ENCODE measurements around the gene ATP1B2. TPM values are rescaled to one million over a fixed set of nuclear protein-coding genes. Genes with fewer than 3 reads are reported as not detected.

Gene ATP1B2
- polyA plus RNA-seq, 2 of the 4 experiments (the other 2 are of a cell fraction) = 0.10 to 0.16 TPM

DNA sequence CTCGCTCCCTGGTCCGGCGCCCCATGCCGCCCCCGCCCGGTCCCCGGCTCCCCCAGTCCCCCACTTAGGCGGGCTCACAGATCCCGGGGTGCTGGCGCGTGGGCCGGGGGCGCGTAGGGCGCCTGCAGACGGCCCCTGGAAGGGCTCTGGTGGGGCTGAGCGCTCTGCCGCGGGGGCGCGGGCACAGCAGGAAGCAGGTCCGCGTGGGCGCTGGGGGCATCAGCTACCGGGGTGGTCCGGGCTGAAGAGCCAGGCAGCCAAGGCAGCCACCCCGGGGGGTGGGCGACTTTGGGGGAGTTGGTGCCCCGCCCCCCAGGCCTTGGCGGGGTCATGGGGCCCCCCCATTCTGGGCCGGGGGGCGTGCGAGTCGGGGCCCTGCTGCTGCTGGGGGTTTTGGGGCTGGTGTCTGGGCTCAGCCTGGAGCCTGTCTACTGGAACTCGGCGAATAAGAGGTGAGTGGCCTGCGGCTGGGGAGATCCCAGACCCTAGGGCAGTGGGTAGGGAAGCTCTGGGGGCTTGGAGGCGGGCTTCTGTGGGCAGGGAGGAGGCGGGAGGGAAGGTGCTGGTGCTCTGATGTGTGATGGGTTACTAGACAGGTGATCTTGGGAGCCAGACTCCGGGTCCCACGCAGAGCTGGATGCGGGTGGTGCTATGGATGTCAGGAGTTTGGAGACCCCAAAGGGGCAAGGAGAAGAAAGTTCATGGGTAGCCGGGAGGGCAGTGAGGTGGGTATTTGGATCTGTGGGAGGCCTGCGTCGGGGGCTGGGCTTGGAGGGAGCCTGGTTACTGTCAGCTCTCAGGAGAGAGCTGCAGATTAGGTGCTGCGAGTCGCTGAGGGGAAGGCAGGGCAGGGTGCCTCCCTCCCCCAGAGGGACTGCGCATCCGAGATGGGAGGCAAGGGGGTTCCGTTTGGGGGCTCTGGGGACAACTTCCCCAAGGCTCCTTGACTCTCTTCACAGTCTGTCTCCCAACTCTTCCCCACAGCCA lies 54.8 kb downstream of the ATP1B2 start:
- CTCF ChIA-PET = interaction anchor here (1.0 to 11.1 kb wide), 9 partner anchors 10 to 369 kb away, joined by 3 to 103 read pairs (median 4); partner anchors contain the start of genes DNAH2, TP53 and WRAP53

DNA sequence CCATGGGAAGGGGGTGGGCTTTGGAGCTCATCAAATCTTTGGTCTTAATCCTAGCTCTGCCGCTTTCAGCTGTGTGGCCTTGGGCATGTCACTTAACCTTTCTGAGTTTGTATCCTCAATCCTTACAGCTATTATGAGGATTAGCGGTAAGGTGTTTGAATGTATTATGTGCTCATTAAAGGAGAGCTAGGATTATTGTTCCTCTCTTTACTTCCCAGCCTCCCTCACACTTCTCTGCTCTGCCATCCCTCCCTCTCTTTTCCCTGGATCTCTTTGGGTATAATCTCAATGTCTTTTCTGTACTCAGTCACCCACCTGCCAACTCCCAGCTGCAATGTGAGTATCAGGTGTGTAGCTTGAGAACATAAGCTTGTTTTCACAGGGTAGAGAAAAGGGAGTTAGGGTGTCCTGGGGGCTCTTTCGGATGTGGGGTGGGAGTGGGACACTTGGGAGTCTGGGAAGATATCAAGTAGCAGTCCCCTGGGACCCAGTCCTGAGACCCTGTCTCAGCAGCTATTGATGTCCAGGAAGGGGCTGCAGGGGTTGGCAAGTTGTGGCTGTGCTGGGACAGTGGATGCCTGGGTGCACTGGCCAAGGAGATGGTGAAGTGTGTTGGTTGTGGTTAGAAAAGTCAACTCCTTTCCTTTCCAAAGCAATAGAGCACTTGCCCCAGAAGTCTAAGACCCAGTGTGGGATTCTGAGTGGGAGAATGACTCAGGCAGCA lies 56.1 kb downstream of the ATP1B2 start:
- no peak for ATAC-seq
- Histone ChIP-seq H3K4me3 (no peak overlapping the region), H3K4me2 (no peak overlapping the region), H3K4me1 (peaks cover 13% of the 10 kb centered on the region; the same call in 2 of the 3 replicates), H3K27ac (no peak overlapping the region), H3K9me3 (no peaks in the 10 kb centered on the region)
- no peak for FAIRE-seq
- CTCF ChIA-PET = interaction anchor here (0.6 to 11.1 kb wide), 10 partner anchors 9 to 116 kb away, joined by 3 to 103 read pairs (median 6); partner anchors contain the start of genes DNAH2, TP53 and WRAP53
- no peak for DNase-seq (ENCODE audit: low read depth in 1 of 2, low spot score in 1 of 2)
- POLR2A ChIA-PET = interaction anchor here (1.1 to 3.5 kb wide), 2 partner anchors 10 to 21 kb away, joined by 3 to 15 read pairs; partner anchors contain the start of gene DNAH2
- TF ChIP-seq NPAS2 (CRISPR knock-in tag; IDR thresholded peaks at IDR 0.05; ENCODE audit: borderline replicate concordance) = no peak
- TF ChIP-seq, protein P1, sequence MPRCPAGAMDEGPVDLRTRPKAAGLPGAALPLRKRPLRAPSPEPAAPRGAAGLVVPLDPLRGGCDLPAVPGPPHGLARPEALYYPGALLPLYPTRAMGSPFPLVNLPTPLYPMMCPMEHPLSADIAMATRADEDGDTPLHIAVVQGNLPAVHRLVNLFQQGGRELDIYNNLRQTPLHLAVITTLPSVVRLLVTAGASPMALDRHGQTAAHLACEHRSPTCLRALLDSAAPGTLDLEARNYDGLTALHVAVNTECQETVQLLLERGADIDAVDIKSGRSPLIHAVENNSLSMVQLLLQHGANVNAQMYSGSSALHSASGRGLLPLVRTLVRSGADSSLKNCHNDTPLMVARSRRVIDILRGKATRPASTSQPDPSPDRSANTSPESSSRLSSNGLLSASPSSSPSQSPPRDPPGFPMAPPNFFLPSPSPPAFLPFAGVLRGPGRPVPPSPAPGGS (IDR thresholded peaks at IDR 0.05) = no peak
- TF ChIP-seq, protein P2, sequence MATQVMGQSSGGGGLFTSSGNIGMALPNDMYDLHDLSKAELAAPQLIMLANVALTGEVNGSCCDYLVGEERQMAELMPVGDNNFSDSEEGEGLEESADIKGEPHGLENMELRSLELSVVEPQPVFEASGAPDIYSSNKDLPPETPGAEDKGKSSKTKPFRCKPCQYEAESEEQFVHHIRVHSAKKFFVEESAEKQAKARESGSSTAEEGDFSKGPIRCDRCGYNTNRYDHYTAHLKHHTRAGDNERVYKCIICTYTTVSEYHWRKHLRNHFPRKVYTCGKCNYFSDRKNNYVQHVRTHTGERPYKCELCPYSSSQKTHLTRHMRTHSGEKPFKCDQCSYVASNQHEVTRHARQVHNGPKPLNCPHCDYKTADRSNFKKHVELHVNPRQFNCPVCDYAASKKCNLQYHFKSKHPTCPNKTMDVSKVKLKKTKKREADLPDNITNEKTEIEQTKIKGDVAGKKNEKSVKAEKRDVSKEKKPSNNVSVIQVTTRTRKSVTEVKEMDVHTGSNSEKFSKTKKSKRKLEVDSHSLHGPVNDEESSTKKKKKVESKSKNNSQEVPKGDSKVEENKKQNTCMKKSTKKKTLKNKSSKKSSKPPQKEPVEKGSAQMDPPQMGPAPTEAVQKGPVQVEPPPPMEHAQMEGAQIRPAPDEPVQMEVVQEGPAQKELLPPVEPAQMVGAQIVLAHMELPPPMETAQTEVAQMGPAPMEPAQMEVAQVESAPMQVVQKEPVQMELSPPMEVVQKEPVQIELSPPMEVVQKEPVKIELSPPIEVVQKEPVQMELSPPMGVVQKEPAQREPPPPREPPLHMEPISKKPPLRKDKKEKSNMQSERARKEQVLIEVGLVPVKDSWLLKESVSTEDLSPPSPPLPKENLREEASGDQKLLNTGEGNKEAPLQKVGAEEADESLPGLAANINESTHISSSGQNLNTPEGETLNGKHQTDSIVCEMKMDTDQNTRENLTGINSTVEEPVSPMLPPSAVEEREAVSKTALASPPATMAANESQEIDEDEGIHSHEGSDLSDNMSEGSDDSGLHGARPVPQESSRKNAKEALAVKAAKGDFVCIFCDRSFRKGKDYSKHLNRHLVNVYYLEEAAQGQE (IDR thresholded peaks at IDR 0.05) = no peak
- TF ChIP-seq, protein P3, sequence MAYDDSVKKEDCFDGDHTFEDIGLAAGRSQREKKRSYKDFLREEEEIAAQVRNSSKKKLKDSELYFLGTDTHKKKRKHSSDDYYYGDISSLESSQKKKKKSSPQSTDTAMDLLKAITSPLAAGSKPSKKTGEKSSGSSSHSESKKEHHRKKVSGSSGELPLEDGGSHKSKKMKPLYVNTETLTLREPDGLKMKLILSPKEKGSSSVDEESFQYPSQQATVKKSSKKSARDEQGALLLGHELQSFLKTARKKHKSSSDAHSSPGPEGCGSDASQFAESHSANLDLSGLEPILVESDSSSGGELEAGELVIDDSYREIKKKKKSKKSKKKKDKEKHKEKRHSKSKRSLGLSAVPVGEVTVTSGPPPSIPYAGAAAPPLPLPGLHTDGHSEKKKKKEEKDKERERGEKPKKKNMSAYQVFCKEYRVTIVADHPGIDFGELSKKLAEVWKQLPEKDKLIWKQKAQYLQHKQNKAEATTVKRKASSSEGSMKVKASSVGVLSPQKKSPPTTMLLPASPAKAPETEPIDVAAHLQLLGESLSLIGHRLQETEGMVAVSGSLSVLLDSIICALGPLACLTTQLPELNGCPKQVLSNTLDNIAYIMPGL (CRISPR knock-in tag; IDR thresholded peaks at IDR 0.05; ENCODE audit: borderline replicate concordance) = no peak
- no peak for TF ChIP-seq HDAC2 (IDR thresholded peaks at IDR 0.05)
- TF ChIP-seq CBX2 (IDR thresholded peaks at IDR 0.05; ENCODE audit: borderline replicate concordance, low read depth) = no peak
- no peak for TF ChIP-seq FOSL2 (IDR thresholded peaks at IDR 0.05)
- no peak for TF ChIP-seq FOSL2 (CRISPR knock-in tag; IDR thresholded peaks at IDR 0.05)
- 84% methylated on average over 3 of the region's 3 CpGs for WGBS (ENCODE audit: missing lambda C conversion rate)

More for the DNA sequence above, 54.8 kb downstream of the ATP1B2 start:
- 47% methylated on average over 26 of the region's 50 CpGs for WGBS (ENCODE audit: missing lambda C conversion rate)
- no peaks in the 10 kb centered on the region for H3K9me3 ChIP-seq
- peak overlapping the region; percentile 93 for H3K4me2 ChIP-seq
- ATAC-seq (peak; percentile 1 to 15; a peak in 4 of 6 replicates), FAIRE-seq (no peak), DNase-seq (ENCODE audit: low read depth in 1 of 2, low spot score in 1 of 2) (no peak)
- TF ChIP-seq, protein P4, sequence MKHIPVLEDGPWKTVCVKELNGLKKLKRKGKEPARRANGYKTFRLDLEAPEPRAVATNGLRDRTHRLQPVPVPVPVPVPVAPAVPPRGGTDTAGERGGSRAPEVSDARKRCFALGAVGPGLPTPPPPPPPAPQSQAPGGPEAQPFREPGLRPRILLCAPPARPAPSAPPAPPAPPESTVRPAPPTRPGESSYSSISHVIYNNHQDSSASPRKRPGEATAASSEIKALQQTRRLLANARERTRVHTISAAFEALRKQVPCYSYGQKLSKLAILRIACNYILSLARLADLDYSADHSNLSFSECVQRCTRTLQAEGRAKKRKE (CRISPR knock-in tag; IDR thresholded peaks at IDR 0.05; ENCODE audit: low read depth) = no peak
- TF ChIP-seq TFCP2L1 (CRISPR knock-in tag; IDR thresholded peaks at IDR 0.05) = no peak
- no peak for TF ChIP-seq NR3C1 (IDR thresholded peaks at IDR 0.05)
- no peak for TF ChIP-seq HOXB5 (CRISPR knock-in tag; IDR thresholded peaks at IDR 0.05)
- TF ChIP-seq RFX5 (IDR thresholded peaks at IDR 0.05) = no peak
- no peak for TF ChIP-seq RAD21 (conservative IDR thresholded peaks at IDR 0.05 in 1 of 2, IDR thresholded peaks at IDR 0.05 in 1 of 2)
- H3K27ac ChIP-seq = peak overlapping the region; percentile 40 to 87; a peak in 5 of 6 replicates
- peaks cover 13% of the 10 kb centered on the region; the same call in 2 of the 3 replicates for H3K4me1 ChIP-seq
- POLR2A ChIA-PET = interaction anchor here (1.1 to 3.5 kb wide), 3 partner anchors 11 to 19 kb away, joined by 3 to 15 read pairs (median 11); partner anchors contain the start of genes DNAH2 and TP53
- H3K4me3 ChIP-seq = peak overlapping the region; percentile 44

Other genes with a start within 250 kb of the ATP1B2 start
- gene TMEM256, start 246.8 kb upstream of the ATP1B2 start, polyA plus RNA-seq (2011; rRNA removed) = 127 and 210 TPM in 2 replicates
- 142 to 166 TPM (median 164 TPM) in 3 replicates for gene TMEM256, start 246.8 kb upstream of the ATP1B2 start, polyA plus RNA-seq (2017; fragmentation: RNase III; extraction: RNeasy Plus Mini Kit Qiagen cat#74134 plus additional on column Dnase treatment)
- gene NLGN2, start 243.1 kb upstream of the ATP1B2 start, polyA plus RNA-seq (2011; rRNA removed) = 4.1 and 6.9 TPM in 2 replicates
- gene NLGN2, start 243.1 kb upstream of the ATP1B2 start, polyA plus RNA-seq (2017; fragmentation: RNase III; extraction: RNeasy Plus Mini Kit Qiagen cat#74134 plus additional on column Dnase treatment) = 17.6 to 27.9 TPM (median 27.5 TPM) in 3 replicates
- not detected in 2 replicates for gene SPEM1, start 230.6 kb upstream of the ATP1B2 start, polyA plus RNA-seq (2011; rRNA removed)
- gene SPEM1, start 230.6 kb upstream of the ATP1B2 start, polyA plus RNA-seq (2017; fragmentation: RNase III; extraction: RNeasy Plus Mini Kit Qiagen cat#74134 plus additional on column Dnase treatment) = 0.09 to 0.13 TPM in 2 of 3 replicates, not detected in the other
- gene SPEM2, start 225.3 kb upstream of the ATP1B2 start, polyA plus RNA-seq (2011; rRNA removed) = not detected in 2 replicates
- gene SPEM2, start 225.3 kb upstream of the ATP1B2 start, polyA plus RNA-seq (2017; fragmentation: RNase III; extraction: RNeasy Plus Mini Kit Qiagen cat#74134 plus additional on column Dnase treatment) = not detected in 3 replicates
- not detected in 2 replicates for gene SPEM3, start 222.1 kb upstream of the ATP1B2 start, polyA plus RNA-seq (2011; rRNA removed)
- gene SPEM3, start 222.1 kb upstream of the ATP1B2 start, polyA plus RNA-seq (2017; fragmentation: RNase III; extraction: RNeasy Plus Mini Kit Qiagen cat#74134 plus additional on column Dnase treatment) = not detected in 3 replicates
- gene TMEM102, start 215.5 kb upstream of the ATP1B2 start, polyA plus RNA-seq (2011; rRNA removed) = 4.4 and 4.9 TPM in 2 replicates
- 6.5 to 8.9 TPM (median 8.1 TPM) in 3 replicates for gene TMEM102, start 215.5 kb upstream of the ATP1B2 start, polyA plus RNA-seq (2017; fragmentation: RNase III; extraction: RNeasy Plus Mini Kit Qiagen cat#74134 plus additional on column Dnase treatment)
- 1.4 and 1.9 TPM in 2 replicates for gene FGF11, start 211.4 kb upstream of the ATP1B2 start, polyA plus RNA-seq (2011; rRNA removed)
- 1.1 to 1.8 TPM (median 1.5 TPM) in 3 replicates for gene FGF11, start 211.4 kb upstream of the ATP1B2 start, polyA plus RNA-seq (2017; fragmentation: RNase III; extraction: RNeasy Plus Mini Kit Qiagen cat#74134 plus additional on column Dnase treatment)
- 6.5 and 6.9 TPM in 2 replicates for gene CHRNB1, start 205.9 kb upstream of the ATP1B2 start, polyA plus RNA-seq (2011; rRNA removed)
- 6.2 to 8.4 TPM (median 8.0 TPM) in 3 replicates for gene CHRNB1, start 205.9 kb upstream of the ATP1B2 start, polyA plus RNA-seq (2017; fragmentation: RNase III; extraction: RNeasy Plus Mini Kit Qiagen cat#74134 plus additional on column Dnase treatment)
- 14.4 and 18.2 TPM in 2 replicates for gene ZBTB4, start 171.3 kb upstream of the ATP1B2 start, polyA plus RNA-seq (2011; rRNA removed)
- 24.4 to 29.5 TPM (median 28.2 TPM) in 3 replicates for gene ZBTB4, start 171.3 kb upstream of the ATP1B2 start, polyA plus RNA-seq (2017; fragmentation: RNase III; extraction: RNeasy Plus Mini Kit Qiagen cat#74134 plus additional on column Dnase treatment)
- not detected in 2 replicates for gene SLC35G6, start 169.5 kb upstream of the ATP1B2 start, polyA plus RNA-seq (2011; rRNA removed)
- gene SLC35G6, start 169.5 kb upstream of the ATP1B2 start, polyA plus RNA-seq (2017; fragmentation: RNase III; extraction: RNeasy Plus Mini Kit Qiagen cat#74134 plus additional on column Dnase treatment) = not detected in 3 replicates
- gene POLR2A, start 166.6 kb upstream of the ATP1B2 start, polyA plus RNA-seq (2011; rRNA removed) = 22.8 and 57.1 TPM in 2 replicates
- 65.6 to 69.6 TPM (median 67.4 TPM) in 3 replicates for gene POLR2A, start 166.6 kb upstream of the ATP1B2 start, polyA plus RNA-seq (2017; fragmentation: RNase III; extraction: RNeasy Plus Mini Kit Qiagen cat#74134 plus additional on column Dnase treatment)
- gene TNFSF12, start 101.9 kb upstream of the ATP1B2 start, polyA plus RNA-seq (2011; rRNA removed) = 11.9 and 12.4 TPM in 2 replicates
- gene TNFSF12, start 101.9 kb upstream of the ATP1B2 start, polyA plus RNA-seq (2017; fragmentation: RNase III; extraction: RNeasy Plus Mini Kit Qiagen cat#74134 plus additional on column Dnase treatment) = 7.9 to 9.9 TPM (median 9.7 TPM) in 3 replicates
- 1.0 TPM in 2 replicates for gene TNFSF13, start 92.2 kb upstream of the ATP1B2 start, polyA plus RNA-seq (2011; rRNA removed)
- gene TNFSF13, start 92.2 kb upstream of the ATP1B2 start, polyA plus RNA-seq (2017; fragmentation: RNase III; extraction: RNeasy Plus Mini Kit Qiagen cat#74134 plus additional on column Dnase treatment) = 0.41 to 0.78 TPM (median 0.61 TPM) in 3 replicates
- 150 and 165 TPM in 2 replicates for gene SENP3, start 89.0 kb upstream of the ATP1B2 start, polyA plus RNA-seq (2011; rRNA removed)
- 104 to 119 TPM (median 114 TPM) in 3 replicates for gene SENP3, start 89.0 kb upstream of the ATP1B2 start, polyA plus RNA-seq (2017; fragmentation: RNase III; extraction: RNeasy Plus Mini Kit Qiagen cat#74134 plus additional on column Dnase treatment)
- gene CD68, start 71.3 kb upstream of the ATP1B2 start, polyA plus RNA-seq (2011; rRNA removed) = 14.9 and 17.7 TPM in 2 replicates
- gene CD68, start 71.3 kb upstream of the ATP1B2 start, polyA plus RNA-seq (2017; fragmentation: RNase III; extraction: RNeasy Plus Mini Kit Qiagen cat#74134 plus additional on column Dnase treatment) = 6.5 to 11.6 TPM (median 9.8 TPM) in 3 replicates
- gene MPDU1, start 67.1 kb upstream of the ATP1B2 start, polyA plus RNA-seq (2011; rRNA removed) = 148 and 204 TPM in 2 replicates
- 126 to 134 TPM (median 127 TPM) in 3 replicates for gene MPDU1, start 67.1 kb upstream of the ATP1B2 start, polyA plus RNA-seq (2017; fragmentation: RNase III; extraction: RNeasy Plus Mini Kit Qiagen cat#74134 plus additional on column Dnase treatment)
- 0.05 and 0.11 TPM in 2 replicates for gene SOX15, start 60.8 kb upstream of the ATP1B2 start, polyA plus RNA-seq (2011; rRNA removed)
- 0.19 to 0.30 TPM (median 0.22 TPM) in 3 replicates for gene SOX15, start 60.8 kb upstream of the ATP1B2 start, polyA plus RNA-seq (2017; fragmentation: RNase III; extraction: RNeasy Plus Mini Kit Qiagen cat#74134 plus additional on column Dnase treatment)
- gene FXR2, start 36.0 kb upstream of the ATP1B2 start, polyA plus RNA-seq (2011; rRNA removed) = 40.7 and 45.3 TPM in 2 replicates
- gene FXR2, start 36.0 kb upstream of the ATP1B2 start, polyA plus RNA-seq (2017; fragmentation: RNase III; extraction: RNeasy Plus Mini Kit Qiagen cat#74134 plus additional on column Dnase treatment) = 38.9 to 45.2 TPM (median 42.9 TPM) in 3 replicates
- 38.1 and 44.4 TPM in 2 replicates for gene SAT2, start 23.1 kb upstream of the ATP1B2 start, polyA plus RNA-seq (2011; rRNA removed)
- gene SAT2, start 23.1 kb upstream of the ATP1B2 start, polyA plus RNA-seq (2017; fragmentation: RNase III; extraction: RNeasy Plus Mini Kit Qiagen cat#74134 plus additional on column Dnase treatment) = 59.8 to 76.3 TPM (median 70.1 TPM) in 3 replicates
- gene SHBG, start 20.8 kb upstream of the ATP1B2 start, polyA plus RNA-seq (2011; rRNA removed) = 0.31 and 0.34 TPM in 2 replicates
- 0.37 to 0.63 TPM (median 0.50 TPM) in 3 replicates for gene SHBG, start 20.8 kb upstream of the ATP1B2 start, polyA plus RNA-seq (2017; fragmentation: RNase III; extraction: RNeasy Plus Mini Kit Qiagen cat#74134 plus additional on column Dnase treatment)
- 65.9 and 80.1 TPM in 2 replicates for gene TP53, start 36.6 kb downstream of the ATP1B2 start, polyA plus RNA-seq (2011; rRNA removed)
- gene TP53, start 36.6 kb downstream of the ATP1B2 start, polyA plus RNA-seq (2017; fragmentation: RNase III; extraction: RNeasy Plus Mini Kit Qiagen cat#74134 plus additional on column Dnase treatment) = 53.1 to 64.0 TPM (median 59.4 TPM) in 3 replicates
- 15.9 and 17.4 TPM in 2 replicates for gene WRAP53, start 37.6 kb downstream of the ATP1B2 start, polyA plus RNA-seq (2011; rRNA removed)
- 33.8 to 34.0 TPM (median 33.9 TPM) in 3 replicates for gene WRAP53, start 37.6 kb downstream of the ATP1B2 start, polyA plus RNA-seq (2017; fragmentation: RNase III; extraction: RNeasy Plus Mini Kit Qiagen cat#74134 plus additional on column Dnase treatment)
- gene EFNB3, start 54.3 kb downstream of the ATP1B2 start, polyA plus RNA-seq (2011; rRNA removed) = 1.9 and 2.1 TPM in 2 replicates
- 0.96 to 1.9 TPM (median 1.7 TPM) in 3 replicates for gene EFNB3, start 54.3 kb downstream of the ATP1B2 start, polyA plus RNA-seq (2017; fragmentation: RNase III; extraction: RNeasy Plus Mini Kit Qiagen cat#74134 plus additional on column Dnase treatment)
- 0.08 TPM in 2 replicates for gene DNAH2, start 66.8 kb downstream of the ATP1B2 start, polyA plus RNA-seq (2011; rRNA removed)
- 0.01 to 0.05 TPM (median 0.03 TPM) in 3 replicates for gene DNAH2, start 66.8 kb downstream of the ATP1B2 start, polyA plus RNA-seq (2017; fragmentation: RNase III; extraction: RNeasy Plus Mini Kit Qiagen cat#74134 plus additional on column Dnase treatment)
- 1.3 and 3.3 TPM in 2 replicates for gene KDM6B, start 183.3 kb downstream of the ATP1B2 start, polyA plus RNA-seq (2011; rRNA removed)
- gene KDM6B, start 183.3 kb downstream of the ATP1B2 start, polyA plus RNA-seq (2017; fragmentation: RNase III; extraction: RNeasy Plus Mini Kit Qiagen cat#74134 plus additional on column Dnase treatment) = 7.6 to 10.2 TPM (median 8.8 TPM) in 3 replicates
- 0.48 and 0.57 TPM in 2 replicates for gene TMEM88, start 204.1 kb downstream of the ATP1B2 start, polyA plus RNA-seq (2011; rRNA removed)
- gene TMEM88, start 204.1 kb downstream of the ATP1B2 start, polyA plus RNA-seq (2017; fragmentation: RNase III; extraction: RNeasy Plus Mini Kit Qiagen cat#74134 plus additional on column Dnase treatment) = 0.17 to 0.73 TPM (median 0.33 TPM) in 3 replicates
- gene NAA38, start 206.6 kb downstream of the ATP1B2 start, polyA plus RNA-seq (2011; rRNA removed) = 98.9 and 102 TPM in 2 replicates
- gene NAA38, start 206.6 kb downstream of the ATP1B2 start, polyA plus RNA-seq (2017; fragmentation: RNase III; extraction: RNeasy Plus Mini Kit Qiagen cat#74134 plus additional on column Dnase treatment) = 268 to 287 TPM (median 275 TPM) in 3 replicates
- gene CYB5D1, start 207.1 kb downstream of the ATP1B2 start, polyA plus RNA-seq (2011; rRNA removed) = 17.7 and 20.4 TPM in 2 replicates
- 26.4 to 28.2 TPM (median 28.1 TPM) in 3 replicates for gene CYB5D1, start 207.1 kb downstream of the ATP1B2 start, polyA plus RNA-seq (2017; fragmentation: RNase III; extraction: RNeasy Plus Mini Kit Qiagen cat#74134 plus additional on column Dnase treatment)
- gene CHD3, start 237.9 kb downstream of the ATP1B2 start, polyA plus RNA-seq (2011; rRNA removed) = 56.3 and 69.7 TPM in 2 replicates
- 88.0 to 113 TPM (median 111 TPM) in 3 replicates for gene CHD3, start 237.9 kb downstream of the ATP1B2 start, polyA plus RNA-seq (2017; fragmentation: RNase III; extraction: RNeasy Plus Mini Kit Qiagen cat#74134 plus additional on column Dnase treatment)

Data from A549 (cell line).